GM10248 (cell line): ENCODE data around the gene RACGAP1.

Source experiments
- CTCF ChIA-PET: fragments of 300-600 bp; sonication (Branson Sonifier 250); formaldehyde crosslinking; extraction: SDS; loops from one replicate; lab custom pipeline; 2021; ENCODE audit warnings: antibody characterized with exemption; lab: Yijun Ruan, JAX
- POLR2A ChIA-PET: fragments of 350-650 bp; sonication (Branson Sonifier 250); formaldehyde crosslinking; extraction: SDS; loops from one replicate; lab custom pipeline; 2020; ENCODE audit warnings: antibody characterized with exemption; lab: Yijun Ruan, JAX
- DNase-seq: peaks from one replicate; pipeline ENCODE4 v3.0.0; 2012; ENCODE audit errors: extremely low spot score
- CTCF ChIP-seq: IDR thresholded peaks from 2 replicates; pipeline ENCODE4 v1.5.1; 2012; ENCODE audit warnings: mild to moderate bottlenecking, low read depth; ENCODE audit errors: extremely low read depth, missing control alignments, control extremely low read depth

Gene RACGAP1

GRCh38 chr12:50018154-50018553 lies 7.1 kb downstream of the RACGAP1 start:
- ChIA-PET POLR2A (no interaction called here), CTCF (interaction anchor here (1.1 to 4.9 kb wide), 7 partner anchors 9 to 72 kb away, joined by 3 to 18 read pairs (median 4); no protein-coding TSS in a partner anchor)
- TF ChIP-seq CTCF, result no peak
- DNase-seq, result no peak

GRCh38 chr12:50017641-50018040 lies 7.7 kb downstream of the RACGAP1 start:
- TF ChIP-seq CTCF, result no peak
- ChIA-PET POLR2A (interaction anchor here (0.6 kb wide), 1 partner anchor 19 kb away, joined by 3 read pairs; no protein-coding TSS in a partner anchor), CTCF (interaction anchor here (1.1 to 4.9 kb wide), 6 partner anchors 8 to 71 kb away, joined by 3 to 18 read pairs (median 4); no protein-coding TSS in a partner anchor)
- no peak for DNase-seq

GRCh38 chr12:50016501-50017475 lies 8.5 kb downstream of the RACGAP1 start:
- DNase-seq, result no peak
- ChIA-PET POLR2A (no interaction called here), CTCF (interaction anchor here (0.6 to 6.7 kb wide), 9 partner anchors 7 to 71 kb away, joined by 3 to 35 read pairs (median 5); partner anchors contain the start of gene AQP6)
- no peak for TF ChIP-seq CTCF

GRCh38 chr12:50014342-50014741 lies 11.0 kb downstream of the RACGAP1 start:
- POLR2A ChIA-PET, result no interaction called here
- no peak for TF ChIP-seq CTCF
- DNase-seq, result no peak
- CTCF ChIA-PET, result interaction anchor here (0.8 to 6.7 kb wide), 11 partner anchors 9 to 161 kb away, joined by 3 to 35 read pairs (median 4); no protein-coding TSS in a partner anchor

GRCh38 chr12:50013361-50014147 lies 11.7 kb downstream of the RACGAP1 start:
- POLR2A ChIA-PET, result interaction anchor here (0.6 kb wide), 1 partner anchor 740 kb away, joined by 11 read pairs; no protein-coding TSS in a partner anchor
- no peak for DNase-seq
- no peak for TF ChIP-seq CTCF
- CTCF ChIA-PET, result interaction anchor here (0.8 to 6.7 kb wide), 11 partner anchors 8 to 162 kb away, joined by 3 to 35 read pairs (median 4); no protein-coding TSS in a partner anchor
